Endothelial cell of umbilical vein (primary cell): ENCODE results near the gene XPO6. TPM values are rescaled to one million over a fixed set of nuclear protein-coding genes. Genes with fewer than 3 reads are reported as not detected.

ENCODE experiments used
- BruUV-seq: library from RNA; stranded (reverse); fragments of 400-500 nt; replicated peaks from 2 replicates; lab custom pipeline; 2021; lab: Mats Ljungman, UMichigan
- CTCF ChIA-PET: fragments of 300-600, 350-600 bp; sonication (Branson Sonifier 250); formaldehyde crosslinking; loops from one replicate; lab custom pipeline; 2021; ENCODE audit warnings: antibody characterized with exemption, inconsistent platforms; lab: Charles Lee
- POLR2A ChIA-PET: fragments of 300-600, 350-600 bp; sonication (Branson Sonifier 250); formaldehyde crosslinking; loops from one replicate; lab custom pipeline; 2021; ENCODE audit warnings: antibody characterized with exemption, inconsistent platforms; lab: Charles Lee
- DNase-seq: peaks from one replicate; pipeline ENCODE4 v3.0.0-alpha.2; 2011; ENCODE audit warnings: low read depth, low spot score
- FAIRE-seq: peaks from 2 replicates; lab custom pipeline; 2011; peaks lifted over from hg19 to GRCh38; lab: Jason Lieb, UNC
- H2AFZ ChIP-seq: 2 replicates; pipeline ENCODE4 v1.6.0; 2012; ENCODE audit warnings: low read depth, low read length, control low read depth, inconsistent platforms
- H3K27ac ChIP-seq: 2 replicates; pipeline ENCODE4 v1.5.1; 2011; ENCODE audit warnings: low read depth, mild to moderate bottlenecking, control low read depth, low read length, moderate library complexity; ENCODE audit not compliant: insufficient read depth
- H3K27me3 ChIP-seq, 2 experiments: 2 replicates each; pipeline versions ENCODE4 v1.6.0 to v1.6.1; 2011; ENCODE audit warnings: low read length in 2 of 2, mixed read lengths in 1 of 2; ENCODE audit not compliant: control insufficient read depth in 2 of 2, insufficient read depth in 2 of 2
- H3K36me3 ChIP-seq, 2 experiments: 2 replicates in 1 of 2; 3 replicates in 1 of 2; pipeline ENCODE4 v1.5.1; 2011; ENCODE audit warnings: low read length in 2 of 2, mild to moderate bottlenecking in 1 of 2, moderate library complexity in 1 of 2; ENCODE audit not compliant: control insufficient read depth in 2 of 2, insufficient read depth in 2 of 2; ENCODE audit errors: extremely low read depth in 1 of 2
- H3K4me1 ChIP-seq: 3 replicates; pipeline ENCODE4 v1.5.1; 2011; ENCODE audit warnings: mild to moderate bottlenecking, low read length; ENCODE audit not compliant: control insufficient read depth, insufficient read depth; ENCODE audit errors: extremely low read depth
- H3K4me2 ChIP-seq: 2 replicates; pipeline ENCODE4 v1.6.1; 2011; ENCODE audit warnings: low read length, control low read depth, mixed read lengths; ENCODE audit not compliant: insufficient read depth
- H3K4me3 ChIP-seq, 3 experiments: fragments of 200-600 bp in 1 of 3; sonication (generic), shearing (Covaris generic) in 1 of 3; replicated peaks in 1 of 3; 2 replicates each; pipeline ENCODE4 v1.5.1; 2011 to 2016; ENCODE audit warnings: control low read depth in 3 of 3, low read length in 3 of 3, mild to moderate bottlenecking in 2 of 3, inconsistent platforms in 1 of 3, low read depth in 1 of 3, moderate library complexity in 1 of 3; ENCODE audit not compliant: insufficient read depth in 1 of 3
- H3K79me2 ChIP-seq: 2 replicates; pipeline ENCODE4 v1.6.0; 2012; ENCODE audit warnings: low read length, inconsistent platforms; ENCODE audit not compliant: control insufficient read depth, insufficient read depth
- H3K9ac ChIP-seq: replicated peaks from 2 replicates; pipeline ENCODE3; 2011; ENCODE audit warnings: low read length, control low read depth; ENCODE audit not compliant: insufficient read depth; ENCODE audit errors: extremely low read depth
- H3K9me1 ChIP-seq: replicated peaks from 3 replicates; pipeline ENCODE4 v1.6.0; 2011; ENCODE audit warnings: mild to moderate bottlenecking, low read length; ENCODE audit not compliant: control insufficient read depth, insufficient read depth; ENCODE audit errors: extremely low read depth
- H3K9me3 ChIP-seq: replicated peaks from 2 replicates; pipeline ENCODE4 v1.5.1; 2012; ENCODE audit warnings: low read length, inconsistent platforms; ENCODE audit not compliant: control insufficient read depth, insufficient read depth
- H4K20me1 ChIP-seq: replicated peaks from 2 replicates; pipeline ENCODE3; 2011; ENCODE audit warnings: mild to moderate bottlenecking, low read length; ENCODE audit not compliant: control insufficient read depth, insufficient read depth; ENCODE audit errors: extremely low read depth
- CTCF ChIP-seq, 2 donors: IDR thresholded peaks; 1 replicate in 1 of 2; 2 replicates in 1 of 2; pipeline ENCODE4 v1.5.1; 2011; ENCODE audit warnings: low read length in 2 of 2, mild to moderate bottlenecking in 2 of 2, moderate library complexity in 2 of 2, control low read depth in 1 of 2, inconsistent platforms in 1 of 2, low read depth in 1 of 2; ENCODE audit not compliant: insufficient read depth in 1 of 2; ENCODE audit errors: extremely low read depth in 1 of 2
- EZH2 ChIP-seq: IDR thresholded peaks from 2 replicates; pipeline ENCODE4 v1.6.1; 2012; ENCODE audit warnings: borderline replicate concordance, low read depth, mild to moderate bottlenecking, moderate library complexity, low read length, inconsistent platforms; ENCODE audit not compliant: severe bottlenecking
- FOS ChIP-seq: IDR thresholded peaks from 2 replicates; pipeline ENCODE4 v1.6.1; 2011; ENCODE audit warnings: mild to moderate bottlenecking, low read length, moderate library complexity, borderline replicate concordance; ENCODE audit not compliant: insufficient read depth
- GATA2 ChIP-seq: IDR thresholded peaks from 2 replicates; pipeline ENCODE4 v1.7.0; 2011; ENCODE audit warnings: low read depth, mild to moderate bottlenecking, moderate library complexity, mixed read lengths, low read length; ENCODE audit not compliant: insufficient read length, insufficient read depth
- JUN ChIP-seq: IDR thresholded peaks from 2 replicates; pipeline ENCODE4 v1.6.1; 2011; ENCODE audit warnings: borderline replicate concordance, low read depth; ENCODE audit not compliant: insufficient read length, insufficient read depth
- MAX ChIP-seq: IDR thresholded peaks from 2 replicates; pipeline ENCODE4 v1.6.1; 2011; ENCODE audit not compliant: insufficient read depth, insufficient read length
- MYC ChIP-seq: IDR thresholded peaks from one replicate; pipeline ENCODE4 v1.6.1; 2011; ENCODE audit warnings: mild to moderate bottlenecking, low read depth, low read length
- POLR2A ChIP-seq: IDR thresholded peaks from 2 replicates; pipeline ENCODE4 v1.6.1; 2012; ENCODE audit warnings: low read depth, mild to moderate bottlenecking, control low read depth, low read length
- POLR2AphosphoS5 ChIP-seq: IDR thresholded peaks from 2 replicates; pipeline ENCODE4 v1.6.1; 2012; ENCODE audit warnings: low read depth, mild to moderate bottlenecking, control low read depth, low read length, moderate library complexity; ENCODE audit not compliant: insufficient read depth
- dilution Hi-C: fragments of 300-500 bp; cut with MboI; formaldehyde crosslinking; loops from one replicate; pipeline ENCODE4 v1.15.0; 2019; ENCODE audit warnings: low sequenced_read_pairs; ENCODE audit not compliant: extremely low pct_ligation_motif_present
- intact Hi-C: fragments of 100-400 bp; cut with micrococcal nuclease; formaldehyde crosslinking; loops from one replicate; pipeline ENCODE4 v1.10.0; 2022
- polyA plus RNA-seq, 4 experiments: library from polyadenylated mRNA; depleted of rRNA in 3 of 4; stranded (reverse) in 3 of 4; unstranded in 1 of 4; fragments of >200 nt; gene quantifications; 2 replicates each; pipeline versions ENCODE4 v1.2.1 to v1.2.3, GENCODE V29; 2011 to 2012; ENCODE audit warnings: missing spikeins in 1 of 4
- total RNA-seq: library from RNA; stranded (reverse); gene quantifications from 2 replicates; pipeline ENCODE4 v1.2.3, GENCODE V29; 2021

The XPO6 gene
- total and polyA plus RNA-seq, 2 donors (not counting 3 experiments of a cell fraction or from before 2014, with no cell fraction given): 170 to 272 TPM

- no peak overlapping the region for H3K4me3 ChIP-seq
- H2AFZ ChIP-seq: no peak overlapping the region
- H3K4me2 ChIP-seq: no peak overlapping the region
- no peaks in the 10 kb centered on the region for H3K4me1 ChIP-seq
- intact Hi-C loops (no loop called here), dilution Hi-C loops (no loop called here)
- H3K9ac ChIP-seq: no peak overlapping the region
- H3K9me3 ChIP-seq: no peaks in the 10 kb centered on the region
- ChIA-PET CTCF (no interaction called here), POLR2A (no interaction called here)
- no TSS peak for BruUV-seq
- H3K27me3 ChIP-seq: no peaks in the 10 kb centered on the region
- H3K79me2 ChIP-seq: peaks cover 8% of the 10 kb centered on the region
- TF ChIP-seq CTCF (IDR thresholded peaks at IDR 0.05; ENCODE audit: extremely low read depth in 1 of 2, insufficient read depth in 1 of 2, low read depth in 1 of 2, low read length in 2 of 2): no peak
- no peak for TF ChIP-seq POLR2AphosphoS5
- no peak for TF ChIP-seq MYC
- no peak for TF ChIP-seq GATA2
- TF ChIP-seq JUN: no peak
- TF ChIP-seq EZH2: no peak
- TF ChIP-seq POLR2A: no peak
- no peak for TF ChIP-seq MAX
- TF ChIP-seq FOS: no peak
- DNase-seq: no peak
- H3K36me3 ChIP-seq: peaks cover 21 to 55% of the 10 kb centered on the region in 2 experiments
- no peak overlapping the region for H3K27ac ChIP-seq
- H4K20me1 ChIP-seq: no peaks in the 10 kb centered on the region
- no peaks in the 10 kb centered on the region for H3K9me1 ChIP-seq
- no peak for FAIRE-seq
Measured at GRCh38 chr16:28126684-28127620, 84.8 kb downstream of the XPO6 start.
